ENCODE data around the gene TRIM2. TPM values are rescaled to one million over a fixed set of nuclear protein-coding genes. Genes with fewer than 3 reads are reported as not detected.
"Not testable (repeated sequence)": the region's sequence is repeated elsewhere in the genome, so short reads cannot be mapped to it uniquely, and the experiment has no call there.

TRIM2 gene
- total RNA-seq, 1 donor from 2014 or later, result 40.8 TPM

GRCh38 chr4:153161226-153161963 is 42.8 kb upstream of the TRIM2 start:
- TF ChIP-seq CTCF (conservative IDR thresholded peaks at IDR 0.05; ENCODE audit: low read depth, low read length), result no peak
- no peak overlapping the region for H3K4me3 ChIP-seq (ENCODE audit: low read depth, low read length)
- DNase-seq (ENCODE audit: low read depth), result no peak

GRCh38 chr4:153165236-153165635 is 39.0 kb upstream of the TRIM2 start:
- not testable (repeated sequence) for H3K4me3 ChIP-seq (ENCODE audit: low read depth, low read length); DNase-seq (ENCODE audit: low read depth)

DNA sequence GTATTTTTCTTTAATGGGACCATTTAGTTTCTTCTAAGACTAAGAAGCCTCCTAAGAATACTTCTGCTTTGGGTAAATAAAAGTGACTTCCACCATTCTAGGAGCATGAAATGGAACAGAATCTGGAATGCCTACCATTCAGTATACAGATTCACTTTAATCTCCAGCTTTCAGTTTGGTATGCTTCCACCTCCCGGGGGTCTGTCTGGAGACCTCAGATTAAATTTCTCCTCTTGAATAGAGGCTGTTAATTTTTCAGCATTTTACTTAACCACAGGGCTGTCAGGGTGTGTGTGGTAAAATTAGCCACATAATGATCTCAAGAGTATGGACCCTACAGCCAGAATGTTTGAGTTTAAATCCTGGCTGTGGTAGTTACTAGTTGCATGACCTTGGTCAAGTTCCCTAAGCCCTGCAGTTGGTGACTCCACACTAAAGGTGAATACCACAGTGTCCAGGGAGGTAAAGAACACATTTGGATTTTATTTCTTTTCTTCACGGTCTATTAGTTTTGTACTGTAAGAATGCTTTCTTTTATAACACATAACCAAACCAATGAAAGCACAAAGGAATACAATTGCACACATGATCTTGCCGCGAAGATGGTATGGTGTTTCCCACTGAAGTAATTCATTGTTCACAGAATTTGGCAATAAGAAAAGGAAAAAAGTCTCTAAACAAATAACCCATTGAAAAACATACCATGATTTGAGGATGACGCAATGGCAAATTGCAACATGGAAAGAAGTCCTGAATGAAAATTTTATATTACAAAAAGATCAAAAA is 37.3 kb upstream of the TRIM2 start:
- H3K4me3 ChIP-seq (ENCODE audit: low read depth, low read length), result no peak overlapping the region
- no peak for DNase-seq (ENCODE audit: low read depth)
- TF ChIP-seq CTCF (conservative IDR thresholded peaks at IDR 0.05; ENCODE audit: low read depth, low read length), result no peak

DNA sequence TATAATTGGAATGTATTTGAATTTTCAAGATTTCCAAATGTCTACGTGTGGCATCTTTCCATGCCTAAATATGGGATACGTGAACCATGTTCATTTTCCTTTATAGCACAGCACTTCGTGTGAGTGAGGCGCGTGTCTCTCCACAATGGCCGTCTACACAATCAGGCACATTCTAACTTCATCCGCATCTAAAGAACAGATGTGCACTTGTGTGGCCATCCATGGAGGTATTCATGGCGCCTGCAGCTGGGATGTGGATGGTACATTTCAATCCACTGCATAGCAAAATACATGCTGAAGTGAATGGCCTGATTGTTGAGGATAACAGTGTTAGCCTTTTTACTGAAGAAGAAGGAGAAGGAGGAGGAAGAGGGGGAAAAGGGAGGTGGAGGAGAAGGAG is 34.5 kb upstream of the TRIM2 start:
- H3K4me3 ChIP-seq (ENCODE audit: low read depth, low read length), result no peak overlapping the region
- TF ChIP-seq CTCF (conservative IDR thresholded peaks at IDR 0.05; ENCODE audit: low read depth, low read length), result no peak
- DNase-seq (ENCODE audit: low read depth), result no peak

DNA sequence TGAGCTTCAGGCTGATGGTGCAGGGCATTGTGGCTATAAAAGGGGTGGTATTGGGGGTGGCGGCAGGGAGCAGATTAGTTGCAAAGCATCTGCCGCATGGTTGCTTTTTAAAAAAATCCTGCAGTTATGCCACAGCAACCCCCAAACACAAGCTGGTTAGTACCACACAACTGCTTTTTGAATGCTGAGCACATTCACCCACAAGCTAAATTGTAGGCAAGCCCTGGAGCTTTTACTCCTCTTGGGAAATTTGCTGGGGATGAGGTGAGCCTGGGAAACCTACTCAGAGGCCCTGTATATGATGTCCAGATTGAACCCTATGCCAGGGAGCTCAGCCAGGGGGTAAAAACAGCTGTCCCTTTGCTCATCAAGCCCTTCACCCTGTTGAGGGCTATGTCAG is 33.8 kb upstream of the TRIM2 start:
- no peak overlapping the region for H3K4me3 ChIP-seq (ENCODE audit: low read depth, low read length)
- DNase-seq (ENCODE audit: low read depth), result no peak
- TF ChIP-seq CTCF (conservative IDR thresholded peaks at IDR 0.05; ENCODE audit: low read depth, low read length), result no peak

GRCh38 chr4:153174821-153175567 is 29.2 kb upstream of the TRIM2 start:
- DNase-seq (ENCODE audit: low read depth), result no peak
- no peak for TF ChIP-seq CTCF (conservative IDR thresholded peaks at IDR 0.05; ENCODE audit: low read depth, low read length)
- H3K4me3 ChIP-seq (ENCODE audit: low read depth, low read length), result no peak overlapping the region

DNA sequence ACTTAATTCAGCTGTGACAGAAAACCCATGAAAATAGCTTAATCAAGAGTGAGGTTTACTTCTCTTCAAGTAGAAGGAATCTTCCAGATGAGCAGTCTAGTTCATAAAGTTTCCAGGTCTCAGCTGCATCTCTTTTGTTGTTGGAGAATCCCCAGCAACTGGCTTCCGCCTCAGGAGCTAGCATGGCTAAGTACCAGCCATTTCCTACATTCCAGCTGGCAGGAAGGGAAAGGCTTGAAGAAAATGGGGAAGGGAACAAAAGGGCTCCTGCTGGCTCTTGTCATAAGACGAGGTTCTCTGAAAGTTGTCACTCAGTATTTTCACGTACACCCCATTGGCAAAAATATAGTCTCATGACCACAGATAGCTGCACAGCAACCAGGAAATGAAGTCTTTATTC is 27.3 kb upstream of the TRIM2 start:
- TF ChIP-seq CTCF (conservative IDR thresholded peaks at IDR 0.05; ENCODE audit: low read depth, low read length), result no peak
- H3K4me3 ChIP-seq (ENCODE audit: low read depth, low read length), result no peak overlapping the region

More for the DNA sequence above, 27.3 kb upstream of the TRIM2 start:
- no peak for DNase-seq (ENCODE audit: low read depth)
